HL-60 (cell line): ENCODE measurements around the gene CNGB1.

Experiments used
- DNase-seq, 2 experiments: peaks; one replicate each; pipeline ENCODE4 v3.0.0-alpha.2; 2010 to 2020; ENCODE audit warnings: low read depth in 1 of 2, low spot score in 1 of 2
- H3K27ac ChIP-seq: fragments of 250-450 bp; sonication (Bioruptor Pico); replicated peaks from 2 replicates; pipeline ENCODE4 v1.5.1; 2020; ENCODE audit warnings: mild to moderate bottlenecking, moderate library complexity
- H3K27me3 ChIP-seq: fragments of 250-450 bp; sonication (Bioruptor Pico); 2 replicates; pipeline ENCODE4 v1.5.1; 2021; ENCODE audit warnings: mild to moderate bottlenecking, moderate library complexity; ENCODE audit not compliant: insufficient read depth, poor library complexity, severe bottlenecking
- H3K4me3 ChIP-seq: replicated peaks from 2 replicates; pipeline ENCODE4 v1.5.1; 2011; ENCODE audit warnings: mild to moderate bottlenecking, control low read depth, low read length; ENCODE audit not compliant: insufficient read depth
- CTCF ChIP-seq: IDR thresholded peaks from one replicate; pipeline ENCODE4 v1.5.1; 2011; ENCODE audit warnings: low read length, control low read depth, inconsistent platforms; ENCODE audit not compliant: insufficient read depth
- GABPA ChIP-seq: IDR thresholded peaks from 2 replicates; pipeline ENCODE4 v1.6.1; 2012; ENCODE audit warnings: low read depth
- POLR2AphosphoS5 ChIP-seq: IDR thresholded peaks from 2 replicates; pipeline ENCODE4 v1.6.1; 2012; ENCODE audit warnings: low read depth
- SPI1 ChIP-seq: IDR thresholded peaks from 2 replicates; pipeline ENCODE4 v1.6.1; 2012; ENCODE audit warnings: low read depth, mild to moderate bottlenecking, borderline replicate concordance
- TF ChIP-seq, protein P1 (sequence below): IDR thresholded peaks from 2 replicates; pipeline ENCODE4 v1.6.1; 2012; ENCODE audit warnings: low read depth; ENCODE audit not compliant: insufficient replicate concordance

The CNGB1 gene

GRCh38 chr16:57912529-57913260, 58.2 kb downstream of the CNGB1 start:
- TF ChIP-seq GABPA: no peak
- no peak for TF ChIP-seq POLR2AphosphoS5
- TF ChIP-seq, protein P1, sequence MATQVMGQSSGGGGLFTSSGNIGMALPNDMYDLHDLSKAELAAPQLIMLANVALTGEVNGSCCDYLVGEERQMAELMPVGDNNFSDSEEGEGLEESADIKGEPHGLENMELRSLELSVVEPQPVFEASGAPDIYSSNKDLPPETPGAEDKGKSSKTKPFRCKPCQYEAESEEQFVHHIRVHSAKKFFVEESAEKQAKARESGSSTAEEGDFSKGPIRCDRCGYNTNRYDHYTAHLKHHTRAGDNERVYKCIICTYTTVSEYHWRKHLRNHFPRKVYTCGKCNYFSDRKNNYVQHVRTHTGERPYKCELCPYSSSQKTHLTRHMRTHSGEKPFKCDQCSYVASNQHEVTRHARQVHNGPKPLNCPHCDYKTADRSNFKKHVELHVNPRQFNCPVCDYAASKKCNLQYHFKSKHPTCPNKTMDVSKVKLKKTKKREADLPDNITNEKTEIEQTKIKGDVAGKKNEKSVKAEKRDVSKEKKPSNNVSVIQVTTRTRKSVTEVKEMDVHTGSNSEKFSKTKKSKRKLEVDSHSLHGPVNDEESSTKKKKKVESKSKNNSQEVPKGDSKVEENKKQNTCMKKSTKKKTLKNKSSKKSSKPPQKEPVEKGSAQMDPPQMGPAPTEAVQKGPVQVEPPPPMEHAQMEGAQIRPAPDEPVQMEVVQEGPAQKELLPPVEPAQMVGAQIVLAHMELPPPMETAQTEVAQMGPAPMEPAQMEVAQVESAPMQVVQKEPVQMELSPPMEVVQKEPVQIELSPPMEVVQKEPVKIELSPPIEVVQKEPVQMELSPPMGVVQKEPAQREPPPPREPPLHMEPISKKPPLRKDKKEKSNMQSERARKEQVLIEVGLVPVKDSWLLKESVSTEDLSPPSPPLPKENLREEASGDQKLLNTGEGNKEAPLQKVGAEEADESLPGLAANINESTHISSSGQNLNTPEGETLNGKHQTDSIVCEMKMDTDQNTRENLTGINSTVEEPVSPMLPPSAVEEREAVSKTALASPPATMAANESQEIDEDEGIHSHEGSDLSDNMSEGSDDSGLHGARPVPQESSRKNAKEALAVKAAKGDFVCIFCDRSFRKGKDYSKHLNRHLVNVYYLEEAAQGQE: no peak
- TF ChIP-seq SPI1: no peak
- TF ChIP-seq CTCF: no peak
- H3K27me3 ChIP-seq: no peaks in the 10 kb centered on the region
- DNase-seq: no peak
- no peak overlapping the region for H3K27ac ChIP-seq
- H3K4me3 ChIP-seq: no peak overlapping the region

DNA sequence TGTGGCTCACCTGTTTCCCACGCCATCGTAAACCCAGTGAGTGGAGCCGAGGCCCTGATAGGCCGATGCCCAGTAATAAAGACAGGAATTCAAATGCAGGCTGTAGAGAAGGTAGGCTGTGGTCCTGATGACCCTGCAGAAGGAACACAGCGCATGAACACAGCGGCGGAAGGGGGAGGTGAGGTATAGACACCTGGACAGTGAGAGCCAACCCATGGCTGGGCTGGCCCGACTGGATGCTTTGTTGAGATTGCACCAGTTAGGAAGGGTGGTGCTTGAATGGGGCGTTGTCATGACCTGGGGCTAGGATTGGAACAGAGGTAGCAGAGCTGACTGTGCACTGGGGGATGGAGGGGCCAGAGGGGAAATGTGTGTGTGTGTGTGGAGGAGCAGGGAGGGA, 59.2 kb downstream of the CNGB1 start:
- Histone ChIP-seq H3K27ac (no peak overlapping the region), H3K4me3 (no peak overlapping the region), H3K27me3 (no peaks in the 10 kb centered on the region)
- TF ChIP-seq SPI1 (no peak), CTCF (no peak), GABPA (no peak), POLR2AphosphoS5 (no peak)
- TF ChIP-seq, protein P1: no peak
- DNase-seq: no peak

- no peak overlapping the region for H3K27ac ChIP-seq
- H3K27me3 ChIP-seq: no peaks in the 10 kb centered on the region
- H3K4me3 ChIP-seq: no peak overlapping the region
- TF ChIP-seq CTCF: no peak
- TF ChIP-seq, protein P1: no peak
- no peak for TF ChIP-seq GABPA
- DNase-seq: no peak
Measured at GRCh38 chr16:57910696-57911095, 60.2 kb downstream of the CNGB1 start.
